ENCODE measurements around the gene GSK3A.

- no peak for TF ChIP-seq CTCF (IDR thresholded peaks at IDR 0.05)
- no peak for TF ChIP-seq EZH2 (IDR thresholded peaks at IDR 0.05; ENCODE audit: borderline replicate concordance, insufficient read depth, low read depth, low read length, poor library complexity, severe bottlenecking)
Measured at GRCh38 chr19:42286349-42287016, 44.1 kb upstream of the GSK3A start.
